Measurements from ENCODE around the gene CALM3. TPM values are rescaled to one million over a fixed set of nuclear protein-coding genes. Genes with fewer than 3 reads are reported as not detected.

CALM3 gene
- total and polyA plus RNA-seq, 2 donors (not counting 3 experiments of a cell fraction or from before 2014, with no cell fraction given) = 305 to 425 TPM

GRCh38 chr19:46606681-46607447, 5.7 kb downstream of the CALM3 start:
- DNase-seq (ENCODE audit: low read depth, low spot score) = no peak
- Histone ChIP-seq H3K9ac (replicated peaks; ENCODE audit: extremely low read depth, insufficient read depth, low read length) (no peak overlapping the region), H3K36me3 (ENCODE audit: control insufficient read depth in 2 of 2, extremely low read depth in 1 of 2, insufficient read depth in 2 of 2, low read length in 2 of 2) (peaks cover 13 to 51% of the 10 kb centered on the region in 2 experiments), H3K4me1 (ENCODE audit: control insufficient read depth, extremely low read depth, insufficient read depth, low read length) (peaks cover 13% of the 10 kb centered on the region), H3K4me2 (ENCODE audit: insufficient read depth, low read length) (no peak overlapping the region), H2AFZ (ENCODE audit: low read depth, low read length) (no peak overlapping the region), H3K9me3 (replicated peaks; ENCODE audit: control insufficient read depth, insufficient read depth, low read length) (no peaks in the 10 kb centered on the region), H3K27ac (ENCODE audit: insufficient read depth, low read depth, low read length) (no peak overlapping the region), H3K27me3 (ENCODE audit: control insufficient read depth in 2 of 2, insufficient read depth in 2 of 2, low read length in 2 of 2) (no peaks in the 10 kb centered on the region), H3K4me3 (replicated peaks in 1 of 3; ENCODE audit: insufficient read depth in 1 of 3, low read depth in 1 of 3, low read length in 3 of 3) (no peak overlapping the region), H4K20me1 (replicated peaks; ENCODE audit: control insufficient read depth, extremely low read depth, insufficient read depth, low read length) (no peaks in the 10 kb centered on the region), H3K79me2 (ENCODE audit: control insufficient read depth, insufficient read depth, low read length) (peaks cover 46% of the 10 kb centered on the region), H3K9me1 (replicated peaks; ENCODE audit: control insufficient read depth, extremely low read depth, insufficient read depth, low read length) (no peaks in the 10 kb centered on the region)
- CTCF ChIA-PET = interaction anchor here (1.5 to 4.0 kb wide), 2 partner anchors 10 to 55 kb away, joined by 4 to 22 read pairs; partner anchors contain the start of gene DACT3
- dilution Hi-C loops (cut with MboI; ENCODE audit: extremely low pct_ligation_motif_present, low sequenced_read_pairs) (no loop called here), intact Hi-C loops (cut with micrococcal nuclease) (no loop called here)
- no peak for FAIRE-seq
- TF ChIP-seq JUN (IDR thresholded peaks at IDR 0.05; ENCODE audit: borderline replicate concordance, insufficient read depth, insufficient read length, low read depth) (no peak), MYC (IDR thresholded peaks at IDR 0.05; ENCODE audit: low read depth, low read length) (no peak), POLR2A (IDR thresholded peaks at IDR 0.05; ENCODE audit: low read depth, low read length) (no peak), GATA2 (IDR thresholded peaks at IDR 0.05; ENCODE audit: insufficient read depth, insufficient read length, low read depth, low read length) (no peak), MAX (IDR thresholded peaks at IDR 0.05; ENCODE audit: insufficient read depth, insufficient read length) (no peak), EZH2 (IDR thresholded peaks at IDR 0.05; ENCODE audit: borderline replicate concordance, low read depth, low read length, severe bottlenecking) (no peak), FOS (IDR thresholded peaks at IDR 0.05; ENCODE audit: borderline replicate concordance, insufficient read depth, low read length) (no peak), CTCF (IDR thresholded peaks at IDR 0.05; ENCODE audit: extremely low read depth in 1 of 2, insufficient read depth in 1 of 2, low read depth in 1 of 2, low read length in 2 of 2) (no peak)
- no TSS peak for BruUV-seq (replicated peaks)
- POLR2A ChIA-PET = no interaction called here
